Adrenal gland (tissue), 12 donors: ENCODE results near the gene TSN. TPM values are rescaled to one million over a fixed set of nuclear protein-coding genes. Genes with fewer than 3 reads are reported as not detected.

Experiments used
- DNase-seq, 7 donors: peaks; one replicate each; pipeline ENCODE4 v3.0.0-alpha.2; 2019 to 2020
- H3K27ac ChIP-seq, 5 donors: fragments of 200-600 bp; sonication (generic) in 4 of 5; 1 replicate in 3 of 5; 2 replicates in 2 of 5; pipeline versions ENCODE4 v1.5.1 to v1.8.0; 2016 to 2020; ENCODE audit warnings: mild to moderate bottlenecking in 1 of 5
- H3K27me3 ChIP-seq: fragments of 200-600 bp; 2 replicates; pipeline ENCODE4 v1.8.0; 2021
- H3K36me3 ChIP-seq, 2 donors: fragments of 200-600 bp; replicated peaks in 1 of 2; 1 replicate in 1 of 2; 2 replicates in 1 of 2; pipeline versions ENCODE4 v1.5.1 to v1.8.0; 2018 to 2022
- H3K4me1 ChIP-seq, 2 donors: fragments of 200-600 bp; replicated peaks in 1 of 2; 1 replicate in 1 of 2; 2 replicates in 1 of 2; pipeline versions ENCODE4 v1.5.1 to v1.8.0; 2018 to 2021
- H3K4me3 ChIP-seq, 4 donors: fragments of 200-600 bp; sonication (generic) in 3 of 4; one replicate each; pipeline ENCODE4 v1.5.1; 2016 to 2018
- H3K9me3 ChIP-seq, 3 donors: fragments of 200-600 bp; sonication (generic) in 1 of 3; replicated peaks in 1 of 3; 1 replicate in 2 of 3; 2 replicates in 1 of 3; pipeline versions ENCODE4 v1.5.1 to v1.8.0; 2016 to 2021
- CTCF ChIP-seq, 6 experiments: fragments of 450-650 bp in 4 of 6; fragments of 200-600 bp in 2 of 6; sonication (generic) in 1 of 6; IDR thresholded peaks; 1 replicate in 5 of 6; 2 replicates in 1 of 6; pipeline versions ENCODE4 v1.5.1 to v1.8.0; 2016 to 2021; ENCODE audit warnings: antibody characterized with exemption in 6 of 6, mild to moderate bottlenecking in 2 of 6, moderate library complexity in 1 of 6
- POLR2A ChIP-seq, 2 donors: fragments of 450-650 bp; IDR thresholded peaks; one replicate each; pipeline ENCODE4 v1.6.1; 2017; ENCODE audit warnings: antibody characterized with exemption in 2 of 2, mild to moderate bottlenecking in 2 of 2, moderate library complexity in 1 of 2
- WGBS, 4 donors: extraction: QIAGEN DNeasy Blood & Tissue Kit in 2 of 4; methylation state at CpG; one replicate each; pipeline versions ENCODE4 v1.1.5 to v1.1.7; 2013 to 2017; 5-methylcytosine and 5-hydroxymethylcytosine counted together
- intact Hi-C, 2 donors: fragments of 100-400 bp; cut with DNase I; formaldehyde crosslinking; loops; one replicate each; pipeline versions ENCODE4 v1.14.1 to v1.15.0; 2022 to 2023
- polyA plus RNA-seq, 3 donors: library from polyadenylated mRNA; stranded (reverse); fragments of 200-250 nt in 2 of 3; fragments of 350-450 nt in 1 of 3; fragmentation: Illumina TruSeq in 1 of 3; extraction: RNeasy Lipid Tissue Mini Kit (QIAGEN cat#74804) in 1 of 3; gene quantifications; one replicate each; pipeline ENCODE4 v1.2.3, GENCODE V29; 2013 to 2014
- total RNA-seq, 9 donors: library from RNA; depleted of rRNA in 4 of 9; stranded (reverse); fragments of >200 nt in 4 of 9; fragments of 120-200 nt in 1 of 9; fragmentation: NEBNext Ultra II Directional in 1 of 9; extraction: Animal tissue kit (Norgen Biotek cat#: 25700) in 1 of 9; gene quantifications; one replicate each; pipeline versions ENCODE4 v1.1.0 to v1.2.4, GENCODE V29; 2013 to 2023
- donor health status: healthy with polysubstance abuse.
- donor health status: Bipolar disorder and iron deficiency.
- donor health status: DM: yes; HTN: yes; CAD: no.
- donor health status: DM: no; HTN: no; CAD: no.
- donor health status: DM: no; HTN: no; CAD: no.
- donor health status: DM: yes; HTN: yes; CAD: no.

The TSN gene
- total and polyA plus RNA-seq, 12 donors = 16.3 to 152 (median 47.3) TPM

- no peaks in the 10 kb centered on the region for H3K4me1 ChIP-seq
- peaks cover 0 to 80% of the 10 kb centered on the region in 2 donors for H3K36me3 ChIP-seq
- TF ChIP-seq POLR2A (IDR thresholded peaks at IDR 0.05) = no peak
- TF ChIP-seq CTCF (IDR thresholded peaks at IDR 0.05) = no peak
- no peak for DNase-seq
- H3K4me3 ChIP-seq = no peak overlapping the region
- no peak overlapping the region for H3K27ac ChIP-seq
- no peaks in the 10 kb centered on the region for H3K9me3 ChIP-seq
- intact Hi-C loops = no loop called here
- 87 to 92% (median 88%) methylated on average over 10 of the region's 10 CpGs for WGBS, 4 donors
- H3K27me3 ChIP-seq = no peaks in the 10 kb centered on the region
Observed at GRCh38 chr2:121764681-121765228, 9.3 kb downstream of the TSN start.

- Histone ChIP-seq H3K27me3 (no peaks in the 10 kb centered on the region), H3K9me3 (no peaks in the 10 kb centered on the region), H3K4me3 (no peak overlapping the region), H3K4me1 (no peaks in the 10 kb centered on the region), H3K36me3 (peaks cover 0 to 64% of the 10 kb centered on the region in 2 donors), H3K27ac (no peak overlapping the region)
- TF ChIP-seq POLR2A (IDR thresholded peaks at IDR 0.05) (no peak), CTCF (IDR thresholded peaks at IDR 0.05) (no peak)
- DNase-seq = no peak
- 80 to 87% (median 85%) methylated on average over 1 of the region's 1 CpG for WGBS, 4 donors
- intact Hi-C loops = no loop called here
Observed at GRCh38 chr2:121766624-121767023, 11.2 kb downstream of the TSN start.

- Histone ChIP-seq H3K9me3 (no peaks in the 10 kb centered on the region), H3K27ac (no peak overlapping the region), H3K4me3 (no peak overlapping the region), H3K36me3 (peaks cover 0 to 48% of the 10 kb centered on the region in 2 donors), H3K27me3 (no peaks in the 10 kb centered on the region), H3K4me1 (no peaks in the 10 kb centered on the region)
- no peak for DNase-seq
- no peak for TF ChIP-seq POLR2A (IDR thresholded peaks at IDR 0.05)
- no peak for TF ChIP-seq CTCF (IDR thresholded peaks at IDR 0.05)
- intact Hi-C loops = no loop called here
- 80 to 86% (median 84%) methylated on average over 5 of the region's 5 CpGs for WGBS, 4 donors
Observed at GRCh38 chr2:121768143-121768755, 12.8 kb downstream of the TSN start.

- WGBS, 4 donors = 55 to 75% (median 60%) methylated on average over 6 of the region's 6 CpGs
- H3K27me3 ChIP-seq = no peaks in the 10 kb centered on the region
- H3K9me3 ChIP-seq = no peaks in the 10 kb centered on the region
- TF ChIP-seq POLR2A (IDR thresholded peaks at IDR 0.05) (no peak), CTCF (IDR thresholded peaks at IDR 0.05) (no peak)
- no peak overlapping the region for H3K4me3 ChIP-seq
- H3K36me3 ChIP-seq = peaks cover 0 to 11% of the 10 kb centered on the region in 2 donors
- DNase-seq = no peak
- no peaks in the 10 kb centered on the region for H3K4me1 ChIP-seq
- H3K27ac ChIP-seq = peak overlapping the region in 1 of 5 donors; percentile 12
- intact Hi-C loops = no loop called here
Observed at GRCh38 chr2:121771976-121772742, 16.7 kb downstream of the TSN start.
